ENCODE results near the gene CBX1. TPM values are rescaled to one million over a fixed set of nuclear protein-coding genes. Genes with fewer than 3 reads are reported as not detected.

CBX1 gene
- 10 to 100 TPM; 35.0 to 43.7 TPM for total RNA-seq

DNA sequence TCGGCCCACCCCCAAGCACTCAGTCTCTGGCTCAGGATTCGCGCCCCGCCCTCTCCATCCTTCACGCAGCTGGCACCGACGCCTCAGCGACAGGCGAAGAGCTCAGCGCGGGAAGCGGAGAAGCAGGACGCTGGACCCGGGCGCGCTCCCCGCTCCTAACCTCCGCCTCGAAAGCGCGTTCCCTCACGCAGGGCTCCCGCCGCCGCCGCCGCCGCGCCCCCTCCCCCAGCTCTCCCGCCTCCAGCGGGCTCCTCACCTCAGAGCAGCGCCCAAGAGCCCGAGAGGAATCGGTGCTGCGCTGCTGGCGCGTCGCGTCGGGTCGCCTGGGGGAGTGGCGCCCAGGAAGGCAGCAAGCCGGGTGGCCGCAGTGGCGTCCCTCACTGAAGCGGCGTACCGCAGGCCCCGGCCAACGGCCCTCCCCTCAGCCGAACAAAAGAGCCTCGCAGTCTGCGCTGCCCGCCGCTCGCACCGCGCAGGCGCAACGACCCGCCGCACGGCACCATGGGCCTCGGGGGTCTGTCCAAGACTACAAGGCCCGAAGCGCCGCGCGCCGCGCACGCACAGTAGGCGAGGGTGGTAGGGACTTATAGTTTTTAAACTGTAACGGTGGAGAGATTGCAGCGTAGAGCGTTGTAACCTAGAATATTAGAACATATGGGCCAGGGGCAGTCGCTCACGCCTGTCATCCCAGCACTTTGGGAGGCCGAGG is at the start of gene CBX1:
CBX1 (minus strand) TSS at position 467 of the 709 bp plus-strand sequence. CDS start 24,474 bp downstream, outside the sequence.
- TF ChIP-seq CTCF (IDR thresholded peaks at IDR 0.05), result peak in 1 of 4 experiments; percentile 18
- TF ChIP-seq POLR2AphosphoS5 (IDR thresholded peaks at IDR 0.05), result peak; percentile 96
- peak; percentile 75 for TF ChIP-seq POLR2A (IDR thresholded peaks at IDR 0.05)
- H3K27ac ChIP-seq, result peak within 1 kb of the TSS; percentile 89 to 91
- H3K9me3 ChIP-seq, result no peaks in the 10 kb centered on the region
- H3K36me3 ChIP-seq, result no peaks in the 10 kb centered on the region
- intact Hi-C loops (cut with DNase I), result no loop called here
- DNase-seq (ENCODE audit: low spot score), result peak; percentile 88
- peak within 1 kb of the TSS; percentile 87 to 94 for H3K4me3 ChIP-seq
- WGBS, result 1% methylated on average over 73 of the region's 79 CpGs
- no peaks in the 10 kb centered on the region for H3K27me3 ChIP-seq (replicated peaks; ENCODE audit: insufficient read depth)
- H3K4me1 ChIP-seq (replicated peaks), result no peaks in the 10 kb centered on the region

- no peaks in the 10 kb centered on the region for H3K4me1 ChIP-seq (replicated peaks)
- H3K36me3 ChIP-seq, result no peaks in the 10 kb centered on the region
- intact Hi-C loops (cut with DNase I), result no loop called here
- H3K27me3 ChIP-seq (replicated peaks; ENCODE audit: insufficient read depth), result peaks cover 2% of the 10 kb centered on the region
- H3K9me3 ChIP-seq, result no peaks in the 10 kb centered on the region
- DNase-seq (ENCODE audit: low spot score), result no peak
- no peak overlapping the region for H3K27ac ChIP-seq
- TF ChIP-seq POLR2AphosphoS5 (IDR thresholded peaks at IDR 0.05) (no peak), POLR2A (IDR thresholded peaks at IDR 0.05) (no peak), CTCF (IDR thresholded peaks at IDR 0.05) (no peak)
- WGBS, result 45% methylated on average over 11 of the region's 11 CpGs
- no peak overlapping the region for H3K4me3 ChIP-seq
Measured at GRCh38 chr17:48150597-48151001, 49.3 kb upstream of the CBX1 start.

DNA sequence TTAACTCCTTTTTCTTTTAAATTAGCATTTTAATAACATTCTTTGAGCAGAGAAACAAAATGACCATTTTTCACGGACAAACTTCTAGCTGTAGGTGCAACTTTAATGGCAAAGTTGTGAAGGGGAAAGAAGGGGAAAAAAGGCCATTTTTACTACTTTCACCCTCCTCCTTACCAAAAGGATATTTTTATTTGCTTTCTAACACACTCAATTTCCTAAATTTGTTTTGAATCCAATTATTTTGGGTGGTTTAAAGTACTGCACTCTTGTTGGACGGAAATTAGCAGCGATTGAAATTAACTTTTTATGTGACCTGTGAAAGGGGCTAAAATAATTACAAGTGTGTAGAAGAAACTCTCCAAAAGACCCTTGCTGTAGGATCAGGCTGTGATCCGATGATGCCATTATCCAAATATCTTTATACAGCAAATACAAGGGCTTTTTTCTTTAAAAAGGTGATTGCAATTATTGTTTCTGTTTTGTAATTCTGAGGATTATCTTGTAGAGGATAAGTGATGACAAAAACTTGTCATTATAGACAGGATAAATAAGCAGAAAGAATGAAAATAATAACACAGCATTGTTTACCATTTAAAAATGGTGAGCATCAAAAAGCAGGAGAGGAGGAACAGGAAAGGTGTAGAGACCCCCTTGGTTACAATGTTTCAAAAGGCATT is 48.6 kb upstream of the CBX1 start:
- Histone ChIP-seq H3K36me3 (no peaks in the 10 kb centered on the region), H3K27me3 (replicated peaks; ENCODE audit: insufficient read depth) (peaks cover 2% of the 10 kb centered on the region), H3K4me3 (no peak overlapping the region), H3K27ac (no peak overlapping the region), H3K4me1 (replicated peaks) (no peaks in the 10 kb centered on the region), H3K9me3 (no peaks in the 10 kb centered on the region)
- intact Hi-C loops (cut with DNase I), result no loop called here
- no peak for DNase-seq (ENCODE audit: low spot score)
- no peak for TF ChIP-seq CTCF (IDR thresholded peaks at IDR 0.05)
- TF ChIP-seq POLR2AphosphoS5 (IDR thresholded peaks at IDR 0.05), result no peak
- TF ChIP-seq POLR2A (IDR thresholded peaks at IDR 0.05), result no peak
- WGBS, result 68% methylated on average over 4 of the region's 4 CpGs

- Histone ChIP-seq H3K4me3 (no peak overlapping the region), H3K9me3 (no peaks in the 10 kb centered on the region), H3K4me1 (replicated peaks) (no peaks in the 10 kb centered on the region), H3K27ac (no peak overlapping the region), H3K27me3 (replicated peaks; ENCODE audit: insufficient read depth) (peaks cover 2% of the 10 kb centered on the region), H3K36me3 (no peaks in the 10 kb centered on the region)
- intact Hi-C loops (cut with DNase I), result no loop called here
- no peak for TF ChIP-seq CTCF (IDR thresholded peaks at IDR 0.05)
- TF ChIP-seq POLR2AphosphoS5 (IDR thresholded peaks at IDR 0.05), result no peak
- no peak for TF ChIP-seq POLR2A (IDR thresholded peaks at IDR 0.05)
- no peak for DNase-seq (ENCODE audit: low spot score)
- 50% methylated on average over 16 of the region's 16 CpGs for WGBS
Measured at GRCh38 chr17:48148854-48149786, 47.8 kb upstream of the CBX1 start.

Measured in prostate gland (tissue), 2 donors.